ENCODE measurements around the gene SNX4. TPM values are rescaled to one million over a fixed set of nuclear protein-coding genes. Genes with fewer than 3 reads are reported as not detected.

SNX4 gene
- total RNA-seq = 10 to 100 TPM; 32.1 to 40.0 (median 37.6) TPM
- 10 to 100 TPM; 24.9 to 50.6 (median 49.2) TPM for polyA plus RNA-seq

DNA sequence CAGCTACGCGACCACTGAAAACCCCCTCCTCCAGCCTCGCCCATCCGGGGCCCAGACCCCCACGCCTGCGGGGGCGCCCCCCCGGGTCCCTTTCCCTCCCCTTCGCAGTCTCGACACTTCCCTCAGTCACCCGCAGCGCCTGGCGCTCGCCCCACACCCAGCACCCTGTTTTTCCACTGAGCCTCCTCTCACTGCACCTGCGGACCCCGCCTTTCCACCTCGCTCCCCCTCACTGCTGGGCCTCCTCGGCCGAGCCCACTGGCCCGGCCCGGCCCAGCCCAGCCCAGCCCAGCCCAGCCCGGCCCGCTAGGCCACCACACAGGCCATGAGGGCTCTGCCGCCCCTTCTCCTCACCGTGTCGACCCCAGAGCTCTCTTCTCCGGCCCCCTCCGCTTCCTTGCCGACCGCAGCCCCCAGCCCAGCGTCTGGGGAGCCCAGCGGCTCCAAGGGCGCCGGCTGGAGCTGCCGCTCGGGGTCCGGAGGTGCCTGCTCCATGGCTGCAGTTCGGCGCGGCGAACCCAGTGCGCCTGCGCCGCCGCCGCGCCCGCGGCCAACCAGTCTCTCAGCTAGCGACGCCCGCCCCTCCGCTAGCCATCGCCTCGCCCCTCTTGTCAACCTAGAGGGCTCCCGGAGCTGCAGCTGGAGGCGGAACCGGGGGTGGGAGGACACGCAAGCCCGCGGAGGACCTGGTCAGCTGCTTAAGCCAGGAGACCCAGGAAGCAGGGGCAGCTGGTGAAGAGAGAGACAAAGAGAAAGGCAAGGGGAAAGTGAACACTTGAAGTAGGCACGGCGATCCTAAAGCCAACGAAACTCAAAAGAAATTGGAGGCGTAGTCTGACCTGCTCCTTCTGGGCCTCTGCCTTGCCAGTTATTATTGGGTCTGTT is at the start of gene SNX4:
Gene SNX4 (minus strand): TSS at position 525 of the 885 bp plus-strand sequence. CDS start 30 bp downstream, at position 495.
- no peaks in the 10 kb centered on the region for H3K27me3 ChIP-seq
- peak; percentile 10 to 81 (median 73) for TF ChIP-seq POLR2AphosphoS5 (IDR thresholded peaks at IDR 0.05)
- TF ChIP-seq POLR2A (IDR thresholded peaks at IDR 0.05) = peak in 1 of 2 donors; percentile 36
- TF ChIP-seq CTCF (IDR thresholded peaks at IDR 0.05) = no peak
- no peak for TF ChIP-seq EP300 (IDR thresholded peaks at IDR 0.05)
- H3K4me1 ChIP-seq = peaks cover 0 to 30% (median 26%) of the 10 kb centered on the region in 4 donors
- DNase-seq = peak; percentile 98
- H3K36me3 ChIP-seq = peaks cover 0 to 7% (median 0%) of the 10 kb centered on the region in 4 donors
- 1% methylated on average over 65 of the region's 65 CpGs for WGBS, 2 donors
- intact Hi-C loops (cut with DNase I) = loop anchor here (5.0 kb wide), 1 partner anchor 67 kb away; no protein-coding TSS in a partner anchor
- H3K9me3 ChIP-seq = no peaks in the 10 kb centered on the region
- peak within 1 kb of the TSS; percentile 76 to 99 (median 94) for H3K4me3 ChIP-seq
- H3K27ac ChIP-seq = peak within 1 kb of the TSS; percentile 86 to 90 (median 88)

GRCh38 chr3:125556314-125556713 is 36.3 kb upstream of the SNX4 start:
- DNase-seq = no peak
- Histone ChIP-seq H3K4me1 (no peaks in the 10 kb centered on the region), H3K4me3 (no peak overlapping the region), H3K27me3 (no peaks in the 10 kb centered on the region), H3K36me3 (peaks cover 4 to 83% (median 15%) of the 10 kb centered on the region in 4 donors), H3K27ac (no peak overlapping the region), H3K9me3 (no peaks in the 10 kb centered on the region)
- TF ChIP-seq POLR2A (IDR thresholded peaks at IDR 0.05) (no peak), EP300 (IDR thresholded peaks at IDR 0.05) (no peak), CTCF (IDR thresholded peaks at IDR 0.05) (no peak), POLR2AphosphoS5 (IDR thresholded peaks at IDR 0.05) (no peak)
- 95 to 98% methylated on average over 1 of the region's 1 CpG for WGBS, 2 donors
- intact Hi-C loops (cut with DNase I) = no loop called here

GRCh38 chr3:125552401-125552800 is 32.4 kb upstream of the SNX4 start:
- H3K4me3 ChIP-seq = no peak overlapping the region
- no peak for DNase-seq
- intact Hi-C loops (cut with DNase I) = no loop called here
- 95 to 96% methylated on average over 4 of the region's 4 CpGs for whole genome bisulfite sequencing, 2 donors
- no peak for TF ChIP-seq POLR2AphosphoS5 (IDR thresholded peaks at IDR 0.05)
- no peak for TF ChIP-seq EP300 (IDR thresholded peaks at IDR 0.05)
- no peak for TF ChIP-seq CTCF (IDR thresholded peaks at IDR 0.05)
- TF ChIP-seq POLR2A (IDR thresholded peaks at IDR 0.05) = no peak
- peaks cover 0 to 79% (median 5%) of the 10 kb centered on the region in 4 donors for H3K36me3 ChIP-seq
- H3K27ac ChIP-seq = no peak overlapping the region
- no peaks in the 10 kb centered on the region for H3K27me3 ChIP-seq
- H3K9me3 ChIP-seq = no peaks in the 10 kb centered on the region
- no peaks in the 10 kb centered on the region for H3K4me1 ChIP-seq

GRCh38 chr3:125528920-125529319 is 8.9 kb upstream of the SNX4 start:
- H3K36me3 ChIP-seq = peaks cover 0 to 50% (median 4%) of the 10 kb centered on the region in 4 donors
- intact Hi-C loops (cut with DNase I) = no loop called here

More at GRCh38 chr3:125528920-125529319, 8.9 kb upstream of the SNX4 start:
- H3K4me1 ChIP-seq = no peaks in the 10 kb centered on the region
- no peak overlapping the region for H3K4me3 ChIP-seq
- TF ChIP-seq EP300 (IDR thresholded peaks at IDR 0.05) (no peak), CTCF (IDR thresholded peaks at IDR 0.05) (no peak), POLR2A (IDR thresholded peaks at IDR 0.05) (no peak), POLR2AphosphoS5 (IDR thresholded peaks at IDR 0.05) (no peak)
- H3K9me3 ChIP-seq = no peaks in the 10 kb centered on the region
- H3K27me3 ChIP-seq = no peaks in the 10 kb centered on the region
- no peak for DNase-seq
- H3K27ac ChIP-seq = no peak overlapping the region

Measured in sigmoid colon (tissue), 7 donors.